PC-3 (cell line): ENCODE results near the gene SLC19A1. TPM values are rescaled to one million over a fixed set of nuclear protein-coding genes. Genes with fewer than 3 reads are reported as not detected.

ENCODE experiments used
- ATAC-seq: fragments of 200-7000 bp; cut with Tn5 transposase; 2 replicates; pipeline ENCODE4 v1.9.1; 2020; ENCODE audit warnings: mild to moderate bottlenecking, moderate library complexity
- BruUV-seq: library from RNA; stranded (reverse); fragments of 400-500 nt; replicated peaks from 2 replicates; lab custom pipeline; 2021; lab: Mats Ljungman, UMichigan
- CTCF ChIA-PET: fragments of 300-600 bp; sonication (Branson Sonifier 250); formaldehyde crosslinking; loops from one replicate; lab custom pipeline; 2022; ENCODE audit warnings: antibody characterized with exemption; lab: Charles Lee
- POLR2A ChIA-PET: fragments of 300-600 bp; sonication (Branson Sonifier 250); formaldehyde crosslinking; loops from one replicate; lab custom pipeline; 2022; ENCODE audit warnings: antibody characterized with exemption; ENCODE audit not compliant: unreplicated experiment; lab: Charles Lee
- DNase-seq: peaks from one replicate; pipeline ENCODE4 v3.0.0-alpha.2; 2015
- H2AFZ ChIP-seq: fragments of 300-600 bp; sonication (generic); 2 replicates; pipeline ENCODE4 v1.6.0; 2016; ENCODE audit warnings: antibody characterized with exemption, low read length
- H3F3A ChIP-seq: fragments of 300-600 bp; sonication (generic); one replicate; pipeline ENCODE4 v1.6.0; 2017; ENCODE audit warnings: antibody characterized with exemption, low read length, control low read depth, mild to moderate bottlenecking; ENCODE audit not compliant: unreplicated experiment
- H3K27ac ChIP-seq: fragments of 300-600 bp; sonication (generic); 2 replicates; pipeline ENCODE4 v1.5.1; 2016; ENCODE audit warnings: mild to moderate bottlenecking, low read length
- H3K27me3 ChIP-seq: fragments of 300-600 bp; sonication (generic); 2 replicates; pipeline ENCODE4 v1.6.1; 2016; ENCODE audit warnings: low read length, mixed read lengths
- H3K36me3 ChIP-seq: fragments of 300-600 bp; sonication (generic); 2 replicates; pipeline ENCODE4 v1.6.1; 2016; ENCODE audit warnings: low read depth, mixed run types, low read length, mixed read lengths
- H3K4me1 ChIP-seq: fragments of 300-600 bp; sonication (generic); 2 replicates; pipeline ENCODE4 v1.5.1; 2016; ENCODE audit warnings: low read length; ENCODE audit not compliant: insufficient read depth
- H3K4me2 ChIP-seq: fragments of 300-600 bp; sonication (generic); 2 replicates; pipeline ENCODE4 v1.6.0; 2016; ENCODE audit warnings: low read length
- H3K4me3 ChIP-seq: fragments of 300-600 bp; sonication (generic); 2 replicates; pipeline ENCODE4 v1.5.1; 2016; ENCODE audit warnings: mild to moderate bottlenecking, low read length, mixed read lengths
- H3K79me2 ChIP-seq: fragments of 300-600 bp; sonication (generic); 2 replicates; pipeline ENCODE4 v1.6.1; 2017; ENCODE audit warnings: low read length, mixed read lengths
- H3K9ac ChIP-seq: fragments of 300-600 bp; sonication (generic); 2 replicates; pipeline ENCODE4 v1.6.0; 2016; ENCODE audit warnings: mild to moderate bottlenecking, low read length
- H3K9me2 ChIP-seq: fragments of 300-600 bp; sonication (generic); replicated peaks from 2 replicates; pipeline ENCODE4 v1.6.1; 2016; ENCODE audit warnings: mixed run types, low read length, mixed read lengths
- H3K9me3 ChIP-seq: fragments of 300-600 bp; sonication (generic); 2 replicates; pipeline ENCODE4 v1.6.1; 2016; ENCODE audit warnings: low read length, mixed read lengths
- H4K20me1 ChIP-seq: fragments of 300-600 bp; sonication (generic); 2 replicates; pipeline ENCODE4 v1.6.1; 2016; ENCODE audit warnings: low read length, mixed read lengths
- EZH2 ChIP-seq: fragments of 300-600 bp; sonication (generic); IDR thresholded peaks from one replicate; pipeline ENCODE4 v1.6.1; 2017; ENCODE audit warnings: antibody characterized with exemption, mild to moderate bottlenecking, low read length; ENCODE audit not compliant: unreplicated experiment
- EZH2phosphoT487 ChIP-seq: fragments of 300-600 bp; sonication (generic); IDR thresholded peaks from 2 replicates; pipeline ENCODE4 v1.6.1; 2018; ENCODE audit warnings: mild to moderate bottlenecking, antibody characterized with exemption, low read length, borderline replicate concordance
- intact Hi-C: fragments of 100-400 bp; cut with micrococcal nuclease; formaldehyde crosslinking; loops from 2 replicates; pipeline ENCODE4 v1.9.0; 2023
- total RNA-seq: library from RNA; depleted of rRNA; stranded (reverse); fragments of >200 nt; gene quantifications from 2 replicates; pipeline ENCODE4 v1.2.3, GENCODE V29; 2014
- TF ChIP-seq, protein P1 (sequence below): fragments of 300-600 bp; sonication (generic); conservative IDR thresholded peaks from 2 replicates; pipeline ENCODE4 v1.5.1; 2017; ENCODE audit warnings: antibody characterized with exemption, low read depth, mild to moderate bottlenecking, low read length

Gene SLC19A1
- total RNA-seq, 1 experiment from 2014 or later = 54.2 TPM

DNA sequence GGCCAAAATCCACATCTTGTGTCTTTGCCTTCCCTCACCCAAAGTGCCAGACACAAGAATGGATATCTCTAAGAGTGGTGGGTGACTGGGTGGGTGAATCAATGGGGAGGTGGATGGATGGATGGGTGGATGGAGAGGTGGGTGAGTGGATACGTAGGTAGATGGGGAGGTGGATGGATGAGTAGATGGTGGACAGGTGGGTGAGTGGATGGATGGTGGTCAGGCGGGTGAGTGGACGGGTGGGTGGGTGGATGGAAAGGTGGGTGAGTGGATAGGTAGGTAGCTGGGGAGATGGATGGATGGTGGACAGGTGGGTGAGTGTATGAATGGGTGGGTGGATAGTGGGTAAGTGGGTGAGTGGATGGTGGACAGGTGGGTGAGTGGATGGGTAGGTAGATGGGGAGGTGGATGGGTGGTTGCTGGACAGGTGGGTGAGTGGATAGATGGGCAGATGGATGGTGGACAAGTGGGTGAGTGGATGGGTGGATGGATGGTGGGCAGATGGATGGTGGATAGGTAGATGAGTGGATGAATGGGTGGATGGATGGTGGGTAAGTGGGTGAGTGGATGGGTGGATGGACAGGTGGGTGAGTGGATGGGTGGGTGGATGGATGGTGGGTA is 34.2 kb downstream of the SLC19A1 start:
- Histone ChIP-seq H3K4me1 (peaks cover 9% of the 10 kb centered on the region), H3K36me3 (peaks cover 5% of the 10 kb centered on the region; the same call in 1 of the 2 replicates), H3K27ac (no peak overlapping the region), H3K9me2 (no peaks in the 10 kb centered on the region), H3K79me2 (no peaks in the 10 kb centered on the region), H3F3A (no peaks in the 10 kb centered on the region), H3K9ac (no peak overlapping the region), H3K4me3 (no peak overlapping the region), H3K4me2 (no peak overlapping the region), H3K27me3 (no peaks in the 10 kb centered on the region), H3K9me3 (no peaks in the 10 kb centered on the region), H4K20me1 (no peaks in the 10 kb centered on the region), H2AFZ (no peak overlapping the region)
- ChIA-PET CTCF (no interaction called here), POLR2A (no interaction called here)
- intact Hi-C loops = no loop called here
- DNase-seq = no peak
- BruUV-seq = no TSS peak
- TF ChIP-seq, protein P1, sequence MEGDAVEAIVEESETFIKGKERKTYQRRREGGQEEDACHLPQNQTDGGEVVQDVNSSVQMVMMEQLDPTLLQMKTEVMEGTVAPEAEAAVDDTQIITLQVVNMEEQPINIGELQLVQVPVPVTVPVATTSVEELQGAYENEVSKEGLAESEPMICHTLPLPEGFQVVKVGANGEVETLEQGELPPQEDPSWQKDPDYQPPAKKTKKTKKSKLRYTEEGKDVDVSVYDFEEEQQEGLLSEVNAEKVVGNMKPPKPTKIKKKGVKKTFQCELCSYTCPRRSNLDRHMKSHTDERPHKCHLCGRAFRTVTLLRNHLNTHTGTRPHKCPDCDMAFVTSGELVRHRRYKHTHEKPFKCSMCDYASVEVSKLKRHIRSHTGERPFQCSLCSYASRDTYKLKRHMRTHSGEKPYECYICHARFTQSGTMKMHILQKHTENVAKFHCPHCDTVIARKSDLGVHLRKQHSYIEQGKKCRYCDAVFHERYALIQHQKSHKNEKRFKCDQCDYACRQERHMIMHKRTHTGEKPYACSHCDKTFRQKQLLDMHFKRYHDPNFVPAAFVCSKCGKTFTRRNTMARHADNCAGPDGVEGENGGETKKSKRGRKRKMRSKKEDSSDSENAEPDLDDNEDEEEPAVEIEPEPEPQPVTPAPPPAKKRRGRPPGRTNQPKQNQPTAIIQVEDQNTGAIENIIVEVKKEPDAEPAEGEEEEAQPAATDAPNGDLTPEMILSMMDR = no peak
- TF ChIP-seq EZH2phosphoT487 (no peak), EZH2 (no peak)
- ATAC-seq = no peak

DNA sequence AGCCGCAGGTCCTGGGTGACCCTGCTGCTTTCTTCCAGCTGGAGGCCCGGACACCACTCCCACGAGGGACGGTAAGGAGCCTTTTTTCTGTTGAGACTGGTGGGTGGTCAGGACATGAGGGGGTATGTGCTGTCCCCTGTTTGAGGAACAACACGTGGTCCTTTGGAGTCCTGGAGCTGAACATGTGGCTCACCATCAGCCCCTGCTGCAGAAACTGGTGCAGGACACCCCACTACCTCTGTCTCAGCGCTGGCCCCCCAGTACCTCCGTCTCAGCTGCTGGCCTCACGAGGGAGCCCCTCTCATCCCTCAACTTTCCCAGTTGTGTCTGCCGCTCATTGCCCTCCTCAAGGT is 34.7 kb downstream of the SLC19A1 start:
- Histone ChIP-seq H3K9me2 (no peaks in the 10 kb centered on the region), H3K27me3 (no peaks in the 10 kb centered on the region), H3K36me3 (peaks cover 5% of the 10 kb centered on the region; the same call in 1 of the 2 replicates), H3K9me3 (no peaks in the 10 kb centered on the region), H4K20me1 (no peaks in the 10 kb centered on the region), H3K9ac (no peak overlapping the region), H3K27ac (no peak overlapping the region), H3K79me2 (no peaks in the 10 kb centered on the region), H3K4me2 (no peak overlapping the region), H3K4me3 (no peak overlapping the region), H2AFZ (no peak overlapping the region), H3F3A (no peaks in the 10 kb centered on the region), H3K4me1 (peaks cover 4% of the 10 kb centered on the region)
- DNase-seq (no peak), ATAC-seq (no peak)
- ChIA-PET POLR2A (no interaction called here), CTCF (no interaction called here)
- TF ChIP-seq, protein P1 = no peak
- TF ChIP-seq EZH2phosphoT487 (no peak), EZH2 (no peak)
- intact Hi-C loops = no loop called here
- BruUV-seq = no TSS peak

DNA sequence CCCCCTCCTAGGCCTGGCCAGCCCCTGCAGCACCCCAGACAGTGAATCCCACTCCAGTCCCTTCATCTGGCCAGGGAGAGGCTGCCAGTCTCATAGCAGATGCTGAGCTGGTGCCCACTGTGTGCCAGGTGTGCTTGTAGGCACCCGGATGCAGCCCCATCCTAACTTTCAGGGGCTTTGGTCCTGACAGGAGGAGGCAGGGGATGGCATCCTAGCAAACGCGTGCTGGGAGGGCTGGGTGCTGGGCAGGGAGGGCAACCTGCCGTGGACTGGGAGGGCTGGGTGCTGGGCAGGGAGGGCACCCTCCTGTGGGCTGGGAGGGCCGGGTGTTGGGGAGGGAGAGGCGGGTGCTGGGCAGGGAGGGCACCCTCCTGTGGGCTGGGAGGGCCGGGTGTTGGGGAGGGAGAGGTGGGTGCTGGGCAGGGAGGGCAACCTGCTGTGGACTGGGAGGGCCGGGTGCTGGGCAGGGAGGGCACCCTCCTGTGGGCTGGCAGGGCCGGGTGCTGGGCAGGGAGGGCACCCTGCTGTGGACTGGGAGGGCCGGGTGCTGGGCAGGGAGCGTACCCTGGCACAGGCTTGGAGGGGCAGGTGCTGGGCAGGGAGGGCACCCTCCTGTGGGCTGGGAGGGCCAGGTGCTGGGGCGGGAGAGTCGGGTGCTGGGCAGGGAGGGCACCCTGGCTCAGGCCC is 35.3 kb downstream of the SLC19A1 start:
- ATAC-seq = no peak
- no peak overlapping the region for H3K9ac ChIP-seq
- no peak overlapping the region for H2AFZ ChIP-seq
- no peak overlapping the region for H3K27ac ChIP-seq
- intact Hi-C loops = no loop called here
- H3K9me2 ChIP-seq = no peaks in the 10 kb centered on the region
- peaks cover 5% of the 10 kb centered on the region; the same call in 1 of the 2 replicates for H3K36me3 ChIP-seq
- H3K4me2 ChIP-seq = no peak overlapping the region
- no peaks in the 10 kb centered on the region; the same call in 1 of the 2 replicates for H3K4me1 ChIP-seq
- no peaks in the 10 kb centered on the region for H3K79me2 ChIP-seq
- no peak overlapping the region for H3K4me3 ChIP-seq
- CTCF ChIA-PET = no interaction called here
- H3K9me3 ChIP-seq = no peaks in the 10 kb centered on the region
- BruUV-seq = no TSS peak
- no peak for DNase-seq
- H3F3A ChIP-seq = no peaks in the 10 kb centered on the region
- no peaks in the 10 kb centered on the region for H3K27me3 ChIP-seq
- H4K20me1 ChIP-seq = no peaks in the 10 kb centered on the region
- TF ChIP-seq, protein P1 = no peak
- no peak for TF ChIP-seq EZH2
- TF ChIP-seq EZH2phosphoT487 = no peak
- POLR2A ChIA-PET = no interaction called here
